ENCODE results near the gene NPNT.

DNA sequence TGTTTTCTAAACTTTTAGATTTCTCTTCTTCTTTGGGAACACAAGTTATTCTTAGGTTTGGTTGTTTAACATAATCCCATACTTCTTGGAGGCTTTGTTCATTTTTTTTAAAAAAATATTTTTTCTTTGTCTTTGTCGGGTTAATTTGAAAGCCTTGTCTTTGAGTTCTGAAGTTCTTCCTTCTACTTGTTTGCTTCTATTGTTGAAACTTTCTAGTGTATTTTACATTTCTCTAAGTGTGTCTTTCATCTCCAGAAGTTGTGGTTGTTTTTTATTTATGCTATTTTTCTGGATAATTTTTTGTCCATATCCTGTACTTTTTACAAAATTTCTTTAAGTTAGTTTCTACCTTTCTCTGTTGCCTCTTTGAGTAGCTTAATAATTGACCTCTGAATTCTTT is 116.1 kb downstream of the NPNT start:
- TF ChIP-seq GATA2 (IDR thresholded peaks at IDR 0.05; ENCODE audit: low read depth, low read length): no peak
- no peak for TF ChIP-seq GATA3 (IDR thresholded peaks at IDR 0.05; ENCODE audit: low read depth, low read length)
